ENCODE measurements around the gene ZNF441.
"Not testable (repeated sequence)": the region's sequence is repeated elsewhere in the genome, so short reads cannot be mapped to it uniquely, and the experiment has no call there.

ZNF441 gene

GRCh38 chr19:11766597-11767591 lies at the start of gene ZNF441:
ZNF441 (plus strand) TSS chr19:11767000; CDS start chr19:11767194, 194 bp downstream.
- DNase-seq: peak; percentile 85

- no peak for DNase-seq
These were observed 45.1 kb upstream of the ZNF441 start for GRCh38 chr19:11721681-11722080.

GRCh38 chr19:11722414-11722813 lies 44.4 kb upstream of the ZNF441 start:
- no peak for DNase-seq

- no peak for DNase-seq
These were observed 37.2 kb upstream of the ZNF441 start for GRCh38 chr19:11729586-11729985.

GRCh38 chr19:11735375-11735774 lies 31.4 kb upstream of the ZNF441 start:
- no peak for DNase-seq

GRCh38 chr19:11736696-11737095 lies 30.1 kb upstream of the ZNF441 start:
- DNase-seq: no peak

GRCh38 chr19:11737964-11738745 lies 28.6 kb upstream of the ZNF441 start:
- peak; percentile 14 for DNase-seq

GRCh38 chr19:11738746-11739620 lies 27.8 kb upstream of the ZNF441 start, which contains the start of gene ZNF823:
ZNF823 (minus strand) TSS chr19:11738946; CDS start chr19:11738819, 127 bp downstream.
- DNase-seq: peak; percentile 95

- no peak for DNase-seq
These were observed 20.9 kb upstream of the ZNF441 start for GRCh38 chr19:11745869-11746268.

- DNase-seq: no peak
These were observed 19.5 kb upstream of the ZNF441 start for GRCh38 chr19:11747277-11747676.

GRCh38 chr19:11749751-11750150 lies 17.0 kb upstream of the ZNF441 start:
- DNase-seq: no peak

GRCh38 chr19:11752244-11752736 lies 14.5 kb upstream of the ZNF441 start:
- no peak for DNase-seq

- no peak for DNase-seq
These were observed 12.1 kb upstream of the ZNF441 start for GRCh38 chr19:11754663-11755062.

GRCh38 chr19:11756965-11757364 lies 9.8 kb upstream of the ZNF441 start:
- no peak for DNase-seq

- no peak for DNase-seq
These were observed 7.0 kb upstream of the ZNF441 start for GRCh38 chr19:11759805-11760204.

- DNase-seq: no peak
These were observed 3.7 kb upstream of the ZNF441 start for GRCh38 chr19:11763117-11763516.

GRCh38 chr19:11763611-11764010 lies 3.2 kb upstream of the ZNF441 start:
- no peak for DNase-seq

GRCh38 chr19:11767633-11768133 lies 883 bp downstream of the ZNF441 start:
- DNase-seq: peak; percentile 8

- no peak for DNase-seq
These were observed 3.2 kb downstream of the ZNF441 start for GRCh38 chr19:11769995-11770394.

- DNase-seq: not testable (repeated sequence)
These were observed 4.7 kb downstream of the ZNF441 start for GRCh38 chr19:11771520-11771919.

GRCh38 chr19:11776669-11777068 lies 9.9 kb downstream of the ZNF441 start:
- DNase-seq: not testable (repeated sequence)

GRCh38 chr19:11780431-11781020 lies 13.7 kb downstream of the ZNF441 start:
- DNase-seq: no peak
